GM19397 (cell line): Measurements from ENCODE around the gene PGA4.
"Not testable (repeated sequence)": the region's sequence is repeated elsewhere in the genome, so short reads cannot be mapped to it uniquely, and the experiment has no call there.

ENCODE experiments used
- ATAC-seq: cut with Tn5 transposase; IDR thresholded peaks from one replicate; pipeline ENCODE4 v1.9.1; 2021; ENCODE audit warnings: mild to moderate bottlenecking, moderate library complexity; ENCODE audit not compliant: unreplicated experiment

Gene PGA4

DNA sequence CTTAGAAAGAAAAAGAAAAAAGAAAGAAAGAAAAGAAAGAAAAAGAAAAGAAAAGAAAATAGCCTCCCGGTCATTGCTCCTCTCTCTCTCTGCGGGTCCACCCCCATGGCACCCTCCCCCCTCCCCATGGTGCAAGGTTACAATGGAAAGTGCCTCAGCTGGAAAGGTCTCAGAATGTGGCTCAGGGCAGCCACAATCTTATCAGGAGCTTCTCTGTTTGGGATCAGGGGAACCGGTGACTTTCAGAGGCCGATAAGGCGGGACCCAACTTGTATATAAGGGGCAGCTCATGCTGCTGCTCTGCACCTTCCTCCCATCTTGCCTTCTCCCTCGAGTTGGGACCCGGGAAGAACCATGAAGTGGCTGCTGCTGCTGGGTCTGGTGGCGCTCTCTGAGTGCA lies at the start of gene PGA4:
Gene PGA4, plus strand, starts transcription at position 301 of the 400 bp plus-strand sequence. Its CDS starts 54 bp downstream, at position 355.
- not testable (repeated sequence) for ATAC-seq

DNA sequence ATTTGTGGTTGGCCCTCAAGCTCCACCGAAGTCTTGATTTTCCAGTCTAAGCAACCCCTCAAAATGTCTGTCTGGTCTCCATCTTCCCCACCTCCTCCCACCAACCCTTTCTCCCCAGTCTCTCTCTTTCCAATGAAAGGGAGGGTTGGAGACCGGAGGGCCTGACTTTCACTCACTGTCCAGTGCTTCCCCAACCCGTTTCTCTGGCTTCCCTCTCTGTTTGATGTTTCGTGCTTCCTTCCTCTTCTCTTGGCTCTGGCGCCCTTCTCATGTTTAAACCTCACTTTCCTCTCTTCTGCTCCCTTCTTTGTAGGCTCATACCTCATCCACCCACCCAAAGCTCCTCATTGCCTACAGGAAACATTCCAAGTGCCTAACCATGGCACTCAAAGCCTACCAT lies 49.8 kb upstream of the PGA4 start:
- ATAC-seq = no peak

GRCh38 chr11:61172888-61173287 lies 49.3 kb upstream of the PGA4 start:
- ATAC-seq = no peak

DNA sequence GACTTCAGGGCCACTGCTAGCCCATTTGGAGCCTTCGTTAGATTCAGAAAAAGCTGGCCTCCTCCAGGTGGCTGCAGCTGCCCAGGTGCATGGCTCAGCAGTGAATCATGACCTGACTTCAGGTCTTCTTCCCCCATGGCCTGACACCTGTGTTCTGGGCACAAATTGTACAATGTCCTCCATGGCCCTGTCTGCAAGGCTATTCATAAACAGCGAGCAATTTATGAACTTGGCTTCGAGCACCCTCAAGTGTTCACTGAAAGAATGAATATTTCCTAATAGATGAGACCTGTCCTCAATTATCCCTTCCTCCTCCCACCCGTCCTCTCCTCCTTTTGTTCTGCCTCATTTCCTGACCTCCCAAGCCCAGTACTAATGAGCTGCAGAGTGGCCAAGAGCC lies 48.7 kb upstream of the PGA4 start:
- ATAC-seq = no peak

DNA sequence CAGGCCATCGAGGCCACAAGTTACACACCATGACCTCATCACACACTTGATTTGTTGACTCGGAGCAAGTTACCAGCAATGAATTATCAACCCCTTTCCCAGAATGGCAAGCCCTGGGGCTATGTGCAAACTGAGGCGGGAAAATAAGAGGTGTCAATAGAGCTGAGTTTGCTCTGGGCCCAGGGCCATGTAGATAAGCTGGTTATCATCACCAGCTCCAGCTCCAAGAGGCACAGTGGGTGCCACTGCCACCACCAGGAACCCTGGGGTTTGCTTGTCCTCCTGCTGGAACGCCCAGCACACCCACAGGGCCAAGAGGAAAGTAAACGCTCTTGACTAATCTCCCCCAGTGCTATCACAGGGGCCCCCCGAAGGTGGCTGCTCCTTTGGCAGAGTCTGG lies 47.9 kb upstream of the PGA4 start:
- no peak for ATAC-seq

GRCh38 chr11:61174949-61175348 lies 47.2 kb upstream of the PGA4 start:
- ATAC-seq = no peak

DNA sequence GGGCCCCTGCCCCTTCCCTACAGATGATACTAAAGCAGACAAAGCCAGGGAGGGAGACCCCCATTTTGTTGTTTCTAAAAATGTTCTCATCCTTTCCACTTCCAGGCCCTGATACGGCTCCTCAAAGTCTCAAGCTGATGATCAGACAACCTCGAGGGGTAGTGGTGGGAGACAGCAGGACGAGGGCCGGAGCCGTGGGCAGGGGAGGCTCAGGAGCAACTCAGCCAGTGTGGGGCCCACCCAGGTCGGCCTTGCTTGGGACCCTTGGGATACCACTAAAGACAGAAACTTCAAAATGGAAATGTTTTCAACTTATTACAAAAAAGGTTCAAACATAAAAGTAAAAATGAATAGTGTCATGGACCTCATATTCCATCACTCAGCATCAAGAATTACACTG lies 45.7 kb upstream of the PGA4 start:
- no peak for ATAC-seq

- ATAC-seq = not testable (repeated sequence)
These were observed 41.9 kb upstream of the PGA4 start for GRCh38 chr11:61180205-61180604.

DNA sequence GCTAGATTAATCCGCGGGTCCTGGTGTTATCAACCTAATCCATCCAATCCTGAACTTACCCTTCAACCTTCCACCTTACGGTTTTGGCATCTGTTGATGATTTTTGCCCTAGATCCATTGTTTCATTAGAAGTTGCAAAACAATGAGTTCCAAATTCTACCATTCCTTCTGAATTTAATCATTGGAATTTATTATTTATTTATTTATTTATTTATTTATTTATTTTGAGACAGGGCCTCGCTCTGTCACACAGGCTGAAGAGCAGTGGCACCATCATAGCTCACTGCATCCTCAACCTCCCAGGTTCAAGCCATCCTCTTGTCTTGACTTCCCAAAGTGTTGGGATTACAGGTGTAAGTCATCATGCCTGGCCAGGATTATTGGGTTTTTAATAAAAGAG lies 40.7 kb upstream of the PGA4 start:
- ATAC-seq = no peak

GRCh38 chr11:61183645-61184044 lies 38.5 kb upstream of the PGA4 start:
- ATAC-seq = no peak

- ATAC-seq = no peak
These were observed 35.6 kb upstream of the PGA4 start for GRCh38 chr11:61186504-61186903.

- no peak for ATAC-seq
These were observed 34.5 kb upstream of the PGA4 start for GRCh38 chr11:61187505-61188130.

DNA sequence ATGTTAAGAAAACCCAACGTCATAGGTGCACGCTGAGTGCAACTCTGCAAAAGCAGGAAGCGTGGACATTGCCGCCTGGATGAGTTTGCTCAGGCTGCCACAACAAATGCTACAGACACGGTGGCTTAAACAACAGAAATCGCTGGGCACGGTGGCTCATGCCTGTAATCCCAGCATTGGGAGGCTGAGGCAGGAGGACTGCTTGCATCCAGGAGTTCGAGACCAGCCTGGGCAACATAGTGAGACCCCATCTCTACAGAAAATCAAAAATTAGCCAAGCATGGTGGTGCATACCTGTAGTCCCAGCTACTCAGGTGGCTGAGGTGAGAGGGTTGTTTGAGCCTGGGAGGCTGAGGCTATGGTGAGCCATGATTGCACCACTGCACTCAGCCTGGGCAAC lies 32.2 kb upstream of the PGA4 start:
- ATAC-seq = no peak

DNA sequence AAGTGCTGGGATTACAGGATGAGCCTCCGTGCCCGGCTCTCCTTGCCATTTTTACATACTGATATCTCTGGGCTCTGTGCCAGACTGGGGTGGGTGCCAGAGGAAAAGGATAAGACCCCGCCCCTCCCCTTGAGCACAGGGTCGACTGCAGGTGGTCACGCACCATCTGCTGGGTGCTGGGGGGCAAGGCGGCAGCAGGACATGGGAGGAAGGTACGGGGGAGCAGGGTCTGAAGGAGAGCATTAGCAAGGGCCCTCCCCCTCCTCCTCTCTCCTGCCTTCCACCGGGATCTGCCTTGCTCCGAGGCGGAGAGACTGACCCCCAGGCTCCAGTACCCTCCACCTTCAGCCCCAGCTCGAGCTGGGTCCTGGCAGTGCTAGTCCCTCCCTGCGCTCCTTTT lies 28.6 kb upstream of the PGA4 start:
- no peak for ATAC-seq

DNA sequence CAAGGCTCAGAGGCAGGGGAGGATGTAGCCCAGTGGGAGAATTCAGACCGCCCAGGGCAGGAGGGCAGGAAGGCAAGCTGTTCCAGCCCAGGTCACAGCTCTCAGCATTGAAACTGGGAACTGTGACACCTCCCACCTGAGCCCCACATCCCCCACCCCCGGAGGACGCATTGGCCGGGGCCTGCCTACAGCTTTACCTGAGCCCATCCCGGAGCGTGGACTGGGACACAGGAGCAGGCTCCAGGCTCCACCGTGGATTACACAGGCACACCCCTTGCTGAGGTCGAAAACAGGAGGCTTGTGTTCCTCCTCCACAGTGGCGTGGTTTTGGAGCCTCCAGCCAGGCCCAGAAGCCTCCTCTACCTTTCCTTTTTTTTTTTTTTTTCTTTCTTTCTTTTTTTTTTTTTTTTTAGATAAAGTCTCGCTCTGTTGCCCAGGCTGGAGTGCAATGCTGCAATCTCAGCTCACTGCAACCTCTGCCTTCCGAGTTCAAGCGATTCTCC lies 27.9 kb upstream of the PGA4 start:
- ATAC-seq = no peak

DNA sequence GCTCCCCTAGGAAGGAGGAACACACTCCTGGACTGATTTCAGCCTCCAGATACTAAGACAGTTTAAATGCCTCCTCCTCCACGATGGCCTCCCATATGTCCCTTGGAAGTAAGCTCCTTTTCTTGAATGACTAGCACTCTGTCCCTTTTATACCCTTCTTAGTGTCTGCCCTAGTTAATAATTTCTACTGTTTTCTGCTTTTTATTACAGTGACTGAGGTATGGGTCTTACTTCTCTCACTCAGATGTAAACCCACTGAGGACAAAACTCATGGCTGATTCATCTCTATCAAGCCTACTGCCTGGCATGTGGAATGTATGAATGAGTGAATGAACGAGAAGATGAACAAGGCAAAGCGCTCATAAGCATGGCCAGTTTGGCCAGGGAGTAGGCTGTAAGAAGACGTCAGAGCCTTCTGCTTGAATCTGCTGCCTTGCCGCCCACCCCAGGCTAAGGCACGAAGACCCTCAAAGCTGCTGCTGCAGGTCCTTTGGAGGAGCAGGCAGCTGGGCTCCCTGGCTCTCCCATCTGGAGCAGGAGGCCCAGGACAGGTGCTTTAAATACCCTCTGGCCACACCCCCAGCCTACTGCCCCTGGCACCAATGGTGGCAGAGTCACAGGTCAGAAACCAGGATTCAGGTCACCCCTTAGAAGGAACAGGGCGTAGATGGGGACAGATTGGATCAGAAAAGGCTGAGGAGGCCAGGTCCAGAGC lies 27.0 kb upstream of the PGA4 start:
- ATAC-seq = no peak

DNA sequence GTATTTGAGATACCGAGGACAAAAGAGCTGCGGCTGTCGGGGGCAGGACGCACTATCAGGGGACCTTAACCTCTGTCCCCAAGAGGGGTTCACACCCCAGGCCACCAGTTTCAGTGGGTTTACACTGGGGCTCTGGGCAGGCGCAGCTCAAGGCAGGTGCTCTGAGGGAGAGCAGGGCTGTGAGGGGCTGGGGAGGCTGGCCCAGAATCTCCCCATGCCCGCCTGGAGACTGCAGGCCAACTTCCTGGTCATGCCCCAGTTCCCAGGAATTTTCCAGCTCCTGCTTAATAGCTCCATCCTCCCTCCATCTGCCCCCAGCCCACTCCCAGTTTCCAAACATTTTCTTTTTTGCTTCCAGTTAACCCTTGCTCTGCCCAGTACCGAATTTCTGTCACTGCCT lies 26.4 kb upstream of the PGA4 start:
- no peak for ATAC-seq

- no peak for ATAC-seq
These were observed 23.8 kb upstream of the PGA4 start for GRCh38 chr11:61198361-61198760.

GRCh38 chr11:61198948-61199523 lies 23.1 kb upstream of the PGA4 start:
- no peak for ATAC-seq

- ATAC-seq = no peak
These were observed 20.7 kb upstream of the PGA4 start for GRCh38 chr11:61201476-61201875.

- not testable (repeated sequence) for ATAC-seq
These were observed 19.0 kb upstream of the PGA4 start, which contains the start of gene PGA3 for GRCh38 chr11:61202950-61203746. PGA3 (plus strand) TSS chr11:61203515; CDS start chr11:61203565, 50 bp downstream.
